ENCODE results near the gene SMC5.

Gene SMC5

DNA sequence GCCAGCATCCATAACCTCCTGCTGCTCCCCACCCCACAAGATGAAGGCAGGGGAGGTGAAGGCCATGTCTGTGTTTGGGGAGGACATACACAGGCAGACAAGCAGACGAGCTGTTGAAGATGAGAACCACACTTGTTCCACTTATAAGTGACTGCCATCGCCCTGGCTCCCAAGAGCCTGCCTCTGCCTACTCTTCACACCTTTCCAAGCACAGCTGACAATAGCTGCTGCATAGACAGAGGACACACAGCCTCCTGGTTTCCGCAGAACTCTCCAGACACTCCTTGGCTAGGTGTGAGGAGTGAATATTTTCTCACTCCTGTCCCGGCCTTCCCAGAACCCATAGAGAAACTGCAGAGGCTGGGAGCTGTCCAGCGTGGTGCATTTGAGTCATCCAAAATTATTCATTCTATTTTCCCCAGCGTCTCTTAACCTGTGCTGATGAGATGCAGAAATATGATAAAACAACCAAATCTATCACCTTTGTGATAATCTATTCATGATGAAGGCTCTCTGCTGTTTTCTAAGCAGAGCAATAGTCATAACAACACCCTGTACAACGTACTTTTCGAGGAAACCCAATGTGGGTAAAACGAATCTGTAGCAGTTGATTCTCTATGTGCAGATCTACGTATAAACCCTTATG is 131.0 kb downstream of the SMC5 start:
- Histone ChIP-seq H3K27me3 (ENCODE audit: insufficient read depth, poor library complexity, severe bottlenecking) (no peaks in the 10 kb centered on the region), H3K27ac (ENCODE audit: poor library complexity, severe bottlenecking) (no peak overlapping the region), H3K9me3 (ENCODE audit: severe bottlenecking) (no peaks in the 10 kb centered on the region), H3K4me1 (ENCODE audit: insufficient read depth, poor library complexity, severe bottlenecking) (peaks cover 14% of the 10 kb centered on the region), H3K36me3 (ENCODE audit: low read depth) (peaks cover 28% of the 10 kb centered on the region), H3K4me3 (ENCODE audit: severe bottlenecking) (no peak overlapping the region)
- TF ChIP-seq, protein P1, sequence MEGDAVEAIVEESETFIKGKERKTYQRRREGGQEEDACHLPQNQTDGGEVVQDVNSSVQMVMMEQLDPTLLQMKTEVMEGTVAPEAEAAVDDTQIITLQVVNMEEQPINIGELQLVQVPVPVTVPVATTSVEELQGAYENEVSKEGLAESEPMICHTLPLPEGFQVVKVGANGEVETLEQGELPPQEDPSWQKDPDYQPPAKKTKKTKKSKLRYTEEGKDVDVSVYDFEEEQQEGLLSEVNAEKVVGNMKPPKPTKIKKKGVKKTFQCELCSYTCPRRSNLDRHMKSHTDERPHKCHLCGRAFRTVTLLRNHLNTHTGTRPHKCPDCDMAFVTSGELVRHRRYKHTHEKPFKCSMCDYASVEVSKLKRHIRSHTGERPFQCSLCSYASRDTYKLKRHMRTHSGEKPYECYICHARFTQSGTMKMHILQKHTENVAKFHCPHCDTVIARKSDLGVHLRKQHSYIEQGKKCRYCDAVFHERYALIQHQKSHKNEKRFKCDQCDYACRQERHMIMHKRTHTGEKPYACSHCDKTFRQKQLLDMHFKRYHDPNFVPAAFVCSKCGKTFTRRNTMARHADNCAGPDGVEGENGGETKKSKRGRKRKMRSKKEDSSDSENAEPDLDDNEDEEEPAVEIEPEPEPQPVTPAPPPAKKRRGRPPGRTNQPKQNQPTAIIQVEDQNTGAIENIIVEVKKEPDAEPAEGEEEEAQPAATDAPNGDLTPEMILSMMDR (IDR thresholded peaks at IDR 0.05; ENCODE audit: poor library complexity, severe bottlenecking) = no peak
- ATAC-seq (ENCODE audit: low read depth) = peak; percentile 50; the same call in 1 of the 3 replicates
- no peak for DNase-seq (ENCODE audit: low spot score)

DNA sequence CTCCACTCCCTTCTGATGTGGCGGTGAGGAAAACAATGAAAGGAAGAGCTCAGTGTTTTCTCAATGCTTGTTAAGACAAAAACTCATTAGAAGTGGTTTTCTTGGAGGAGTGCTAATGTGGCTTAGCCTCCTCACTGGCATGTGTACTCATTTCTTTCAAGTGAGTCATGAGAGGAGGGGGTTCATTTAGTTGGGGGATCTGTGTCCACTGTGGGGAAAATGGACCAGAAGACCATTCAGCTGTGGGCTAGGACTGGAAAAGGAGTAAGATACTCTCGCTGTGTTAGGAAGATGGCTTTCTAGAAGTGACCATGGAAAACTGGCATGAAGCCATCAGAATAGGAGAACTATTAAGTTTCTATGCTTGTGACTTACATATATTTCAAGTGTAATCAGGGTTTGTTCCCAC is 132.2 kb downstream of the SMC5 start:
- H3K9me3 ChIP-seq (ENCODE audit: severe bottlenecking) = peaks cover 3% of the 10 kb centered on the region
- H3K4me1 ChIP-seq (ENCODE audit: insufficient read depth, poor library complexity, severe bottlenecking) = peaks cover 14% of the 10 kb centered on the region
- no peak for DNase-seq (ENCODE audit: low spot score)
- no peaks in the 10 kb centered on the region for H3K27me3 ChIP-seq (ENCODE audit: insufficient read depth, poor library complexity, severe bottlenecking)
- H3K36me3 ChIP-seq (ENCODE audit: low read depth) = peaks cover 16% of the 10 kb centered on the region
- ATAC-seq (ENCODE audit: low read depth) = peak; percentile 40; the same call in 2 of the 3 replicates
- TF ChIP-seq, protein P1 (IDR thresholded peaks at IDR 0.05; ENCODE audit: poor library complexity, severe bottlenecking) = no peak
- H3K4me3 ChIP-seq (ENCODE audit: severe bottlenecking) = no peak overlapping the region
- H3K27ac ChIP-seq (ENCODE audit: poor library complexity, severe bottlenecking) = peak overlapping the region; percentile 1

DNA sequence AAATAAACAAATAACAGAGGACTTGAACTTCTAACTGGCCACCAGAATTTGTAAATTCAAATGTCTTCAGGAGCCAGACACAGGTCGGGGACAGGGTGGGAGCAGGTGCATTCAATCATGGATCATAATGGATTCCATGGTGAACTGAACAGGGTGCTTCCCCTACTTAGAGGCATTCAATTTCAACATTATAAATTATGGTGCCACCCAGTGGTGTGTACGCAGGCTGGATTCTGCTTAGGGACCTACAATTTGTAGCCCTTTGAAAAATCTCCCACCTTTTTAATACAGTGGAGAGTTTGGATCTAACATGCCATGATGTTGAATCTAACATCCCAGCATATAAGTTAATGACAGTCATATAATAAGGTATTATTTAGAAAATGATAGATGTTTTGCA is 133.4 kb downstream of the SMC5 start:
- Histone ChIP-seq H3K9me3 (ENCODE audit: severe bottlenecking) (peaks cover 3% of the 10 kb centered on the region), H3K27me3 (ENCODE audit: insufficient read depth, poor library complexity, severe bottlenecking) (no peaks in the 10 kb centered on the region), H3K36me3 (ENCODE audit: low read depth) (peaks cover 6% of the 10 kb centered on the region), H3K4me1 (ENCODE audit: insufficient read depth, poor library complexity, severe bottlenecking) (peaks cover 14% of the 10 kb centered on the region), H3K27ac (ENCODE audit: poor library complexity, severe bottlenecking) (no peak overlapping the region), H3K4me3 (ENCODE audit: severe bottlenecking) (no peak overlapping the region)
- ATAC-seq (ENCODE audit: low read depth) (peak; percentile 35; the same call in 1 of the 3 replicates), DNase-seq (ENCODE audit: low spot score) (no peak)
- TF ChIP-seq, protein P1 (IDR thresholded peaks at IDR 0.05; ENCODE audit: poor library complexity, severe bottlenecking) = peak; percentile 31

DNA sequence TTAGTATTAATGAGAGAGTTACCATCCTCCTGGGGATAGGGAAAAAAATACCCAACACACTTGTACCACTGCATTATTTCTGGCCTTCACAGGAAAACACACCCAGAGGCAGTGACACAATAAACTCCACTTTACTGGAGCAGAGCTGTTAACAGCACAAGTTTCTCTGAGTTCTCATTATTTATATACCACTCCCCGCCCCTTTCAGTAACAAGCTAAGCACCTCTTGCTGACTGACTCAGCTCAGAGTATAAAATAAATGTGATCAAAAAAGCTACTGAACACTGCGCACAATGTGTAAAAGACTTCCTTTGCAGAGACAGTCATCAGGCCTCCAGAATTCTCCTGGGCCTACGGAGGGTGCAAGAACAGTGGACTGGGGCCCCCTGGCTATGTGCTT is 134.1 kb downstream of the SMC5 start:
- Histone ChIP-seq H3K4me3 (ENCODE audit: severe bottlenecking) (no peak overlapping the region), H3K27ac (ENCODE audit: poor library complexity, severe bottlenecking) (no peak overlapping the region), H3K4me1 (ENCODE audit: insufficient read depth, poor library complexity, severe bottlenecking) (peaks cover 14% of the 10 kb centered on the region), H3K36me3 (ENCODE audit: low read depth) (peaks cover 4% of the 10 kb centered on the region; the same call in 1 of the 2 replicates), H3K9me3 (ENCODE audit: severe bottlenecking) (peaks cover 3% of the 10 kb centered on the region), H3K27me3 (ENCODE audit: insufficient read depth, poor library complexity, severe bottlenecking) (no peaks in the 10 kb centered on the region)
- peak; percentile 33; the same call in 1 of the 3 replicates for ATAC-seq (ENCODE audit: low read depth)
- no peak for DNase-seq (ENCODE audit: low spot score)
- TF ChIP-seq, protein P1 (IDR thresholded peaks at IDR 0.05; ENCODE audit: poor library complexity, severe bottlenecking) = no peak

DNA sequence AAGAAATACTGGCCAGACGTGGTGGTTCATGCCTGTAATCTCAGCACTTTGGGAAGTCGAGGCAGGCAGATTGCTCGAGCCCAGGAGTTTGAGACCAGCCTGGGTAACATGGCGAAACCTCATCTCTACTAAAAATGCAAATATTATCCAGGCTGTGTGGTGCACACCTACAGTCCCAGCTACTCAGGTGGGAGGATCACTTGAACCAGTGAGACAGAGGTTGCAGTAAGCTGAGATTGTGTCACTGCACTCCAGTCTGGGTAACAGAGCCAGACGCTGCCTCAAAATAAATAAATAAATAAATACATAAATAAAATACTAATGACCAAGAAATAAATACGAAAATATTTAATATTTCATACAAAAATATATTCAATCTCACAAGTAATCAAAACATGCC is 136.9 kb downstream of the SMC5 start:
- Histone ChIP-seq H3K9me3 (ENCODE audit: severe bottlenecking) (peaks cover 3% of the 10 kb centered on the region), H3K36me3 (ENCODE audit: low read depth) (0 out of 2 replicates have a peak, but pooled peaks cover 5% of the 10 kb centered on the region), H3K27me3 (ENCODE audit: insufficient read depth, poor library complexity, severe bottlenecking) (no peaks in the 10 kb centered on the region), H3K4me1 (ENCODE audit: insufficient read depth, poor library complexity, severe bottlenecking) (peaks cover 12% of the 10 kb centered on the region), H3K4me3 (ENCODE audit: severe bottlenecking) (no peak overlapping the region), H3K27ac (ENCODE audit: poor library complexity, severe bottlenecking) (no peak overlapping the region)
- ATAC-seq (ENCODE audit: low read depth) (no peak), DNase-seq (ENCODE audit: low spot score) (no peak)
- TF ChIP-seq, protein P1 (IDR thresholded peaks at IDR 0.05; ENCODE audit: poor library complexity, severe bottlenecking) = no peak
